Measurements from ENCODE around the gene ZFAND2B. TPM values are rescaled to one million over a fixed set of nuclear protein-coding genes. Genes with fewer than 3 reads are reported as not detected.

ZFAND2B gene
- total and polyA plus RNA-seq, 2 experiments from 2014 or later, result 16.3 to 30.0 TPM

GRCh38 chr2:219167997-219168396, 38.6 kb upstream of the ZFAND2B start:
- no peak overlapping the region for H3K4me3 ChIP-seq
- ATAC-seq (peak; percentile 37; the same call in 2 of the 3 replicates), DNase-seq (ENCODE audit: low spot score) (peak; percentile 13)
- no peak overlapping the region for H3K4me2 ChIP-seq
- H3K27ac Mint-ChIP-seq, result peak overlapping the region; percentile 20; the same call in 1 of the 2 replicates
- H3K36me3 ChIP-seq (ENCODE audit: insufficient read depth), result no peaks in the 10 kb centered on the region
- H3K79me2 ChIP-seq (replicated peaks; ENCODE audit: insufficient read depth), result no peaks in the 10 kb centered on the region
- H3K4me1 ChIP-seq (ENCODE audit: insufficient read depth), result no peaks in the 10 kb centered on the region
- peaks cover 19% of the 10 kb centered on the region for H3K27me3 Mint-ChIP-seq (ENCODE audit: insufficient read depth, low read depth, poor library complexity)
- H3K36me3 Mint-ChIP-seq (ENCODE audit: low read depth), result peaks cover 6% of the 10 kb centered on the region; the same call in 2 of the 3 replicates
- no peaks in the 10 kb centered on the region for H3K9me3 Mint-ChIP-seq
- H3K9me2 ChIP-seq (ENCODE audit: insufficient read depth), result no peaks in the 10 kb centered on the region
- no peak for TF ChIP-seq EZH2phosphoT487 (IDR thresholded peaks at IDR 0.05; ENCODE audit: unreplicated experiment)
- TF ChIP-seq REST (IDR thresholded peaks at IDR 0.05; ENCODE audit: unreplicated experiment), result no peak
- no peak for TF ChIP-seq POLR2AphosphoS5 (IDR thresholded peaks at IDR 0.05; ENCODE audit: low read depth)
- TF ChIP-seq EZH2 (IDR thresholded peaks at IDR 0.05; ENCODE audit: low read depth, unreplicated experiment), result no peak
- no peak overlapping the region for H3K27ac ChIP-seq (ENCODE audit: low read depth)
- no peaks in the 10 kb centered on the region for H3K27me3 ChIP-seq (ENCODE audit: insufficient read depth)
- H3K4me1 Mint-ChIP-seq, result peaks cover 9% of the 10 kb centered on the region
- H3K4me3 Mint-ChIP-seq, result no peak overlapping the region; the same call in 2 of the 3 replicates
- H3F3A ChIP-seq (replicated peaks; ENCODE audit: low read depth), result no peaks in the 10 kb centered on the region
- no peaks in the 10 kb centered on the region for H4K20me1 ChIP-seq (replicated peaks; ENCODE audit: insufficient read depth)
- H2AFZ ChIP-seq, result no peak overlapping the region

GRCh38 chr2:219168526-219168925, 38.1 kb upstream of the ZFAND2B start:
- H3K4me2 ChIP-seq, result no peak overlapping the region
- Mint-ChIP-seq H3K4me3 (no peak overlapping the region), H3K27me3 (ENCODE audit: insufficient read depth, low read depth, poor library complexity) (peaks cover 23% of the 10 kb centered on the region), H3K27ac (no peak overlapping the region), H3K9me3 (no peaks in the 10 kb centered on the region), H3K36me3 (ENCODE audit: low read depth) (peaks cover 6% of the 10 kb centered on the region; the same call in 2 of the 3 replicates), H3K4me1 (peaks cover 9% of the 10 kb centered on the region)
- no peaks in the 10 kb centered on the region for H3K4me1 ChIP-seq (ENCODE audit: insufficient read depth)
- no peaks in the 10 kb centered on the region for H3F3A ChIP-seq (replicated peaks; ENCODE audit: low read depth)
- no peak overlapping the region for H3K4me3 ChIP-seq
- H4K20me1 ChIP-seq (replicated peaks; ENCODE audit: insufficient read depth), result no peaks in the 10 kb centered on the region
- H3K27ac ChIP-seq (ENCODE audit: low read depth), result no peak overlapping the region
- ATAC-seq (no peak), DNase-seq (ENCODE audit: low spot score) (no peak)
- no peak for TF ChIP-seq NANOG (IDR thresholded peaks at IDR 0.05; ENCODE audit: borderline replicate concordance)
- TF ChIP-seq STAT1 (IDR thresholded peaks at IDR 0.05; ENCODE audit: unreplicated experiment), result no peak
- no peak for TF ChIP-seq POLR2AphosphoS5 (IDR thresholded peaks at IDR 0.05; ENCODE audit: low read depth)
- TF ChIP-seq JUNB (IDR thresholded peaks at IDR 0.05; ENCODE audit: unreplicated experiment), result no peak
- no peak for TF ChIP-seq EZH2 (IDR thresholded peaks at IDR 0.05; ENCODE audit: low read depth, unreplicated experiment)
- TF ChIP-seq CTCF (conservative IDR thresholded peaks at IDR 0.05; ENCODE audit: low read depth in 2 of 2), result no peak
- TF ChIP-seq ZNF114 (CRISPR knock-in tag; IDR thresholded peaks at IDR 0.05), result no peak
- H3K36me3 ChIP-seq (ENCODE audit: insufficient read depth), result no peaks in the 10 kb centered on the region
- no peak overlapping the region for H2AFZ ChIP-seq
- H3K79me2 ChIP-seq (replicated peaks; ENCODE audit: insufficient read depth), result no peaks in the 10 kb centered on the region
- H3K9me2 ChIP-seq (ENCODE audit: insufficient read depth), result no peaks in the 10 kb centered on the region
- H3K27me3 ChIP-seq (ENCODE audit: insufficient read depth), result no peaks in the 10 kb centered on the region

Data from GM23338 (cell line).